Activated naive CD8-positive, alpha-beta T cell treated with anti-CD3 and anti-CD28 coated beads, Interleukin-2, amount 50 U/mL, for 16 hours (primary cell): Measurements from ENCODE around the gene UBTD1.
"Not testable (repeated sequence)": the region's sequence is repeated elsewhere in the genome, so short reads cannot be mapped to it uniquely, and the experiment has no call there.

ENCODE experiments used
- DNase-seq: peaks from one replicate; pipeline ENCODE4 v3.0.0-alpha.2; 2020; ENCODE audit warnings: low read depth, low spot score

UBTD1 gene

GRCh38 chr10:97538411-97538810 lies 39.7 kb downstream of the UBTD1 start:
- no peak for DNase-seq

- no peak for DNase-seq
Measured at GRCh38 chr10:97538839-97539238, 40.1 kb downstream of the UBTD1 start.

GRCh38 chr10:97539523-97540200 lies 40.9 kb downstream of the UBTD1 start:
- DNase-seq, result no peak

GRCh38 chr10:97540669-97541500 lies 42.2 kb downstream of the UBTD1 start:
- DNase-seq, result no peak

- no peak for DNase-seq
Measured at GRCh38 chr10:97542169-97543024, 43.7 kb downstream of the UBTD1 start.

GRCh38 chr10:97543025-97543546 lies 44.4 kb downstream of the UBTD1 start:
- no peak for DNase-seq

- DNase-seq, result no peak
Measured at GRCh38 chr10:97546456-97547270, 47.9 kb downstream of the UBTD1 start.

GRCh38 chr10:97547271-97547600 lies 48.5 kb downstream of the UBTD1 start:
- DNase-seq, result no peak

GRCh38 chr10:97547962-97548361 lies 49.2 kb downstream of the UBTD1 start:
- DNase-seq, result no peak

GRCh38 chr10:97548828-97549455 lies 50.2 kb downstream of the UBTD1 start:
- DNase-seq, result no peak

GRCh38 chr10:97549587-97550322 lies 51.0 kb downstream of the UBTD1 start:
- DNase-seq, result no peak

GRCh38 chr10:97550336-97551149 lies 51.8 kb downstream of the UBTD1 start:
- no peak for DNase-seq

GRCh38 chr10:97551271-97551670 lies 52.5 kb downstream of the UBTD1 start:
- no peak for DNase-seq

GRCh38 chr10:97553575-97554031 lies 54.9 kb downstream of the UBTD1 start:
- DNase-seq, result peak; percentile 20

GRCh38 chr10:97554336-97554735 lies 55.6 kb downstream of the UBTD1 start:
- DNase-seq, result not testable (repeated sequence)

GRCh38 chr10:97555541-97555940 lies 56.8 kb downstream of the UBTD1 start:
- not testable (repeated sequence) for DNase-seq

- not testable (repeated sequence) for DNase-seq
Measured at GRCh38 chr10:97560731-97561381, 62.1 kb downstream of the UBTD1 start.

- DNase-seq, result not testable (repeated sequence)
Measured at GRCh38 chr10:97561386-97562077, 62.8 kb downstream of the UBTD1 start.
